Bronchial epithelial cell (primary cell): ENCODE measurements around the gene RD3L. TPM values are rescaled to one million over a fixed set of nuclear protein-coding genes. Genes with fewer than 3 reads are reported as not detected.

ENCODE experiments used
- DNase-seq: peaks from one replicate; pipeline ENCODE4 v3.0.0-alpha.2; 2010; ENCODE audit warnings: low read depth
- FAIRE-seq: peaks from 2 replicates; lab custom pipeline; 2011; peaks lifted over from hg19 to GRCh38; lab: Jason Lieb, UNC
- H3K27me3 ChIP-seq: 2 replicates; pipeline ENCODE4 v1.5.1; 2011; ENCODE audit warnings: low read length; ENCODE audit not compliant: control insufficient read depth, insufficient read depth
- H3K36me3 ChIP-seq: 2 replicates; pipeline ENCODE4 v1.5.1; 2011; ENCODE audit warnings: low read length; ENCODE audit not compliant: control insufficient read depth, insufficient read depth
- H3K4me3 ChIP-seq: 2 replicates; pipeline ENCODE4 v1.5.1; 2011; ENCODE audit warnings: mild to moderate bottlenecking, low read depth, low read length, control low read depth
- total RNA-seq: library from RNA; depleted of rRNA; stranded (reverse); fragments of >200 nt; gene quantifications from 2 replicates; pipeline ENCODE4 v1.2.1, GENCODE V29; 2014
- TF ChIP-seq, protein P1 (sequence below): IDR thresholded peaks from 2 replicates; pipeline ENCODE4 v1.5.1; 2011; ENCODE audit warnings: mild to moderate bottlenecking, moderate library complexity, low read length, control low read depth, inconsistent platforms; ENCODE audit not compliant: insufficient read depth, severe bottlenecking

Gene RD3L
- total RNA-seq, 1 donor from 2014 or later, result not detected

GRCh38 chr14:103935102-103935501 lies 7.2 kb downstream of the RD3L start:
- Histone ChIP-seq H3K36me3 (no peaks in the 10 kb centered on the region), H3K27me3 (no peaks in the 10 kb centered on the region), H3K4me3 (no peak overlapping the region)
- FAIRE-seq, result peak; percentile 68
- TF ChIP-seq, protein P1, sequence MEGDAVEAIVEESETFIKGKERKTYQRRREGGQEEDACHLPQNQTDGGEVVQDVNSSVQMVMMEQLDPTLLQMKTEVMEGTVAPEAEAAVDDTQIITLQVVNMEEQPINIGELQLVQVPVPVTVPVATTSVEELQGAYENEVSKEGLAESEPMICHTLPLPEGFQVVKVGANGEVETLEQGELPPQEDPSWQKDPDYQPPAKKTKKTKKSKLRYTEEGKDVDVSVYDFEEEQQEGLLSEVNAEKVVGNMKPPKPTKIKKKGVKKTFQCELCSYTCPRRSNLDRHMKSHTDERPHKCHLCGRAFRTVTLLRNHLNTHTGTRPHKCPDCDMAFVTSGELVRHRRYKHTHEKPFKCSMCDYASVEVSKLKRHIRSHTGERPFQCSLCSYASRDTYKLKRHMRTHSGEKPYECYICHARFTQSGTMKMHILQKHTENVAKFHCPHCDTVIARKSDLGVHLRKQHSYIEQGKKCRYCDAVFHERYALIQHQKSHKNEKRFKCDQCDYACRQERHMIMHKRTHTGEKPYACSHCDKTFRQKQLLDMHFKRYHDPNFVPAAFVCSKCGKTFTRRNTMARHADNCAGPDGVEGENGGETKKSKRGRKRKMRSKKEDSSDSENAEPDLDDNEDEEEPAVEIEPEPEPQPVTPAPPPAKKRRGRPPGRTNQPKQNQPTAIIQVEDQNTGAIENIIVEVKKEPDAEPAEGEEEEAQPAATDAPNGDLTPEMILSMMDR, result no peak
- DNase-seq, result no peak

DNA sequence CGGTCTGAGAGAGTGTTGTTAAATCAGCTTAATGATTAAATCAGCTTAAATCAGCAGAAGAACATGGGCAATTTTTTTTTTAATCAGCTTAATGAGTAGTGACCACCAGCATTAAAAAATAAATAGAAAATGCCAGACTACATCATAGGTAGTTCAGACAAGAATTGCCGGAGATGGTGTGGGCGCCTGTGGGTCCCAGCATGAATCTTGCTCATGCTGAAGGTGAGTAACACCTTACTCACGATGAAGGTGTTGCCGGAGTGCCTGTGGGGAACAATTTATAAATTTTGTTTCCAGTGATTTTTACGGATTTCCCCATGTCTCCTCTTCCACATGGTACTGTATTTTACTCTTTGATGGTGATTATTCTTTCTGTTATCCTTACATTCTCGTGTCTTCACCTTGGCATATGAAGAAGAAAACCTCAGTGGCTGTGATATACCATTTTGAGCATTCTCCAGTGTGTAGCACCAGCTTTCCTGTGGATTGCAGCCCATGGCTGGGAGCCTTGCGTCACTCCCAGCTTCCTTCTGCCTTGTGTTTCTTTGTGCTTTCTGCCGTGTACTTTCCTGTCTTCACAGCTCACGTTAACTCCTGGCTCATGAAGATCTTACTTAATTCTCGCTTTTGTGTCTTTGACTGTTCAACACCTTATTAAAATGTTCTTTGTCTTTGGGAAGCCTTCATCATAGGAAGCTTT lies 9.4 kb downstream of the RD3L start:
- FAIRE-seq, result no peak
- peak overlapping the region; percentile 18 for H3K4me3 ChIP-seq
- TF ChIP-seq, protein P1, result no peak
- DNase-seq, result peak; percentile 90
- no peaks in the 10 kb centered on the region for H3K36me3 ChIP-seq
- no peaks in the 10 kb centered on the region for H3K27me3 ChIP-seq

- DNase-seq (no peak), FAIRE-seq (no peak)
- TF ChIP-seq, protein P1, result no peak
- no peak overlapping the region for H3K4me3 ChIP-seq
- H3K36me3 ChIP-seq, result no peaks in the 10 kb centered on the region
- no peaks in the 10 kb centered on the region for H3K27me3 ChIP-seq
These were observed 10.9 kb downstream of the RD3L start for GRCh38 chr14:103931422-103931821.

- no peak overlapping the region for H3K4me3 ChIP-seq
- H3K36me3 ChIP-seq, result no peaks in the 10 kb centered on the region
- no peak for FAIRE-seq
- H3K27me3 ChIP-seq, result no peaks in the 10 kb centered on the region
- TF ChIP-seq, protein P1, result no peak
- DNase-seq, result no peak
These were observed 12.2 kb downstream of the RD3L start for GRCh38 chr14:103930051-103930604.

DNA sequence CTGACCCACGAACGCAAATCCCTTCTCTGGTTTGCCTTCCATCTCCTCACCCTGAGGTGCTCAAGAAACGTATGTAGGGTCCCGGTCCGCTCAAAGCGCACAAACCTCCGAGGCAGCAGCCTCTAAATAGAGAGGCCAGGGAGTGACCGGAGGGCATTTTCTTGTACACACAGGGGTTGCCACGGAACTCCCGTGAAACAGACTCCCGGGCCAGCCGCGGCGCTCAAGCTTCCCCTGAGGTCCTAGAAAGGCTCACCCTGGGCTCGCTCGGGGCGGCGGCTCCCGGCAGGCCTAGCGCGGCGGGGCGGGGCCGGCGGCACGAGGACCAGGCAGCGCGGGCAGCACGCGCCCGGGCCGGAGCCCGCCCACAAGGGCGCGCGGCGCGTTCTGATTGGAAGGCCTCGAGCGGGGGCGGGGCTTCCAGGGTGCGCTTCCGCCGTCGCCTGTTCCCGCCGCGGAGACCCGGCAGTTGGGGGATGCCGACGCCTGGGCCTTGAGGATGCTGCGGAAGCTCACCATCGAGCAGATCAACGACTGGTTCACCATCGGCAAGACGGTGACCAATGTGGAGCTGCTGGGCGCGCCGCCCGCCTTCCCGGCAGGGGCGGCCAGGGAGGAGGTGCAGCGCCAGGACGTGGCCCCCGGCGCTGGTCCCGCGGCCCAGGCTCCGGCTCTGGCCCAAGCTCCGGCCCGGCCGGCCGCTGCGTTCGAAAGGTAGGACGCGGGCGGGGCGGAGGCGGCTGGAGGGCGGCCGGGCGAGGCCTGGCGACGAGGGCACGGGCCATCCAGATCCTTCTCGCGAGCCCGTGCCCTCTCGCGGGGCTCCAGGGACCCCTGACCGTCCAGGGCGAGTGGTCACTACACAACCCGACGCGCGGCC lies 14.1 kb downstream of the RD3L start, which contains the start of gene TDRD9:
Gene TDRD9, plus strand, starts transcription at position 446 of the 880 bp plus-strand sequence. Its CDS starts 54 bp downstream, at position 500.
- FAIRE-seq (no peak), DNase-seq (no peak)
- Histone ChIP-seq H3K4me3 (no peak within 1 kb of the TSS), H3K27me3 (no peaks in the 10 kb centered on the region), H3K36me3 (no peaks in the 10 kb centered on the region)
- TF ChIP-seq, protein P1, result no peak
